HepG2 (cell line): ENCODE data around the gene SAMM50. TPM values are rescaled to one million over a fixed set of nuclear protein-coding genes. Genes with fewer than 3 reads are reported as not detected.

Experiments
- ATAC-seq: fragments of 200-7000 bp; cut with Tn5 transposase; 3 replicates; pipeline ENCODE4 v1.9.1; 2020; ENCODE audit warnings: mild to moderate bottlenecking, moderate library complexity
- BruUV-seq: library from RNA; stranded (reverse); fragments of 400-500 nt; replicated peaks from 2 replicates; lab custom pipeline; 2021; lab: Mats Ljungman, UMichigan
- CTCF ChIA-PET: fragments of 300-600 bp; formaldehyde crosslinking; extraction: SDS; loops from one replicate; lab custom pipeline; 2021; ENCODE audit warnings: low total read pairs, inconsistent platforms, low intra/inter-chr PET ratio; lab: Yijun Ruan, JAX
- POLR2A ChIA-PET: fragments of 350-600 bp; sonication (Branson Sonifier 250); formaldehyde crosslinking; loops from one replicate; lab custom pipeline; 2020; ENCODE audit warnings: antibody characterized with exemption, inconsistent platforms; lab: Yijun Ruan, JAX
- DNase-seq: peaks from one replicate; pipeline ENCODE4 v3.0.0-alpha.2; 2015; ENCODE audit warnings: low spot score
- FAIRE-seq: peaks from 3 replicates; lab custom pipeline; 2011; peaks lifted over from hg19 to GRCh38; lab: Jason Lieb, UNC
- H2AFZ ChIP-seq: one replicate; pipeline ENCODE4 v1.6.1; 2011; ENCODE audit warnings: low read length, inconsistent platforms
- H3K27ac ChIP-seq: fragments of 300-600 bp; 3 replicates; pipeline ENCODE4 v1.8.0; 2011; ENCODE audit warnings: mixed run types, mild to moderate bottlenecking, mixed read lengths, low read length, inconsistent platforms; ENCODE audit not compliant: insufficient read depth; ENCODE audit errors: extremely low read length
- H3K27me3 ChIP-seq, 2 experiments: fragments of 200-600 bp in 1 of 2; 2 replicates in 1 of 2; 3 replicates in 1 of 2; pipeline versions ENCODE4 v1.6.0 to v1.8.0; 2011; ENCODE audit warnings: low read length in 2 of 2, mild to moderate bottlenecking in 2 of 2, moderate library complexity in 2 of 2, inconsistent platforms in 1 of 2; ENCODE audit not compliant: insufficient read depth in 2 of 2, control insufficient read depth in 1 of 2
- H3K36me3 ChIP-seq, 2 experiments: fragments of 200-600 bp in 1 of 2; replicated peaks in 1 of 2; 2 replicates in 1 of 2; 3 replicates in 1 of 2; pipeline versions ENCODE4 v1.5.1 to v1.8.0; 2011; ENCODE audit warnings: low read length in 2 of 2, inconsistent platforms in 1 of 2; ENCODE audit not compliant: insufficient read depth in 2 of 2, control insufficient read depth in 1 of 2
- H3K4me1 ChIP-seq: 2 replicates; pipeline ENCODE4 v1.5.1; 2012; ENCODE audit warnings: low read length, inconsistent platforms; ENCODE audit not compliant: insufficient read depth
- H3K4me2 ChIP-seq: 2 replicates; pipeline ENCODE4 v1.6.0; 2011; ENCODE audit warnings: low read depth, low read length, inconsistent platforms
- H3K4me3 ChIP-seq, 3 experiments: fragments of 200-600 bp in 1 of 3; sonication (generic), shearing (Covaris generic) in 1 of 3; replicated peaks in 1 of 3; 2 replicates each; pipeline ENCODE4 v1.5.1; 2011 to 2016; ENCODE audit warnings: low read length in 3 of 3, inconsistent platforms in 2 of 3, low read depth in 2 of 3, mild to moderate bottlenecking in 2 of 3, control low read depth in 1 of 3, mixed read lengths in 1 of 3; ENCODE audit not compliant: insufficient read depth in 1 of 3
- H3K79me2 ChIP-seq: one replicate; pipeline ENCODE4 v1.6.1; 2011; ENCODE audit warnings: low read length, inconsistent platforms; ENCODE audit not compliant: insufficient read depth
- H3K9ac ChIP-seq: 2 replicates; pipeline ENCODE4 v1.6.0; 2011; ENCODE audit warnings: mild to moderate bottlenecking, low read depth, low read length, inconsistent platforms; ENCODE audit not compliant: insufficient read depth
- H3K9me3 ChIP-seq: 2 replicates; pipeline ENCODE4 v1.5.1; 2012; ENCODE audit warnings: mild to moderate bottlenecking, low read length
- H4K20me1 ChIP-seq: 2 replicates; pipeline ENCODE4 v1.6.0; 2011; ENCODE audit warnings: inconsistent platforms, mild to moderate bottlenecking, low read length, moderate library complexity; ENCODE audit not compliant: insufficient read depth
- TAF1 ChIP-seq: sonication (generic); formaldehyde crosslinking; IDR thresholded peaks from 2 replicates; pipeline ENCODE4 v1.4.0; 2020; ENCODE audit warnings: missing genetic modification reagents
- ZBTB46 ChIP-seq: sonication (generic); formaldehyde crosslinking; IDR thresholded peaks from 2 replicates; pipeline ENCODE4 v1.4.0; 2020; ENCODE audit warnings: mild to moderate bottlenecking, missing genetic modification reagents, borderline replicate concordance
- ZNF572 ChIP-seq: sonication (generic); formaldehyde crosslinking; IDR thresholded peaks from 2 replicates; pipeline ENCODE4 v1.5.1; 2020; ENCODE audit warnings: mild to moderate bottlenecking, missing genetic modification reagents
- ZNF652 ChIP-seq: IDR thresholded peaks from 2 replicates; pipeline ENCODE4 v1.6.1; 2016; ENCODE audit warnings: low read depth, borderline replicate concordance
- WGBS: methylation state at CpG from one replicate; pipeline ENCODE4 v1.1.6; 2017; ENCODE audit warnings: low lambda C conversion rate; 5-methylcytosine and 5-hydroxymethylcytosine counted together
- in situ Hi-C: cut with HindIII; loops from 2 replicates; pipeline ENCODE4 v1.10.0; 2017; ENCODE audit warnings: low pct_unique_long_range_greater_than_20kb; ENCODE audit not compliant: extremely low pct_ligation_motif_present
- intact Hi-C: fragments of 100-400 bp; cut with micrococcal nuclease; formaldehyde crosslinking; loops from one replicate; pipeline ENCODE4 v1.10.0; 2022; ENCODE audit not compliant: unreplicated experiment
- polyA plus RNA-seq, 8 experiments: library from polyadenylated mRNA; depleted of rRNA in 3 of 8; stranded (reverse) in 7 of 8; unstranded in 1 of 8; fragments of >200 nt; fragmentation: Illumina TruSeq in 4 of 8; extraction: Trizol in 4 of 8; gene quantifications; 2 replicates each; pipeline versions ENCODE4 v1.2.1 to v1.2.3, GENCODE V29; 2011 to 2016; ENCODE audit warnings: low read depth in 4 of 8, missing spikeins in 1 of 8, mixed read lengths in 1 of 8; ENCODE audit not compliant: insufficient read depth in 1 of 8
- total RNA-seq, 5 experiments: library from RNA; depleted of rRNA; stranded (reverse); fragments of >200 nt; fragmentation: Illumina TruSeq; extraction: Trizol; gene quantifications; 2 replicates each; pipeline ENCODE4 v1.2.3, GENCODE V29; 2016; ENCODE audit warnings: low read depth in 1 of 5
- TF ChIP-seq, protein P1 (sequence below): sonication (generic); formaldehyde crosslinking; IDR thresholded peaks from 2 replicates; pipeline ENCODE4 v1.4.0; 2020; ENCODE audit warnings: mild to moderate bottlenecking, missing genetic modification reagents

Gene SAMM50
- total and polyA plus RNA-seq, 2 of the 13 experiments (the other 11 are each of a cell fraction or from before 2014, with no cell fraction given): 34.7 to 63.4 TPM

DNA sequence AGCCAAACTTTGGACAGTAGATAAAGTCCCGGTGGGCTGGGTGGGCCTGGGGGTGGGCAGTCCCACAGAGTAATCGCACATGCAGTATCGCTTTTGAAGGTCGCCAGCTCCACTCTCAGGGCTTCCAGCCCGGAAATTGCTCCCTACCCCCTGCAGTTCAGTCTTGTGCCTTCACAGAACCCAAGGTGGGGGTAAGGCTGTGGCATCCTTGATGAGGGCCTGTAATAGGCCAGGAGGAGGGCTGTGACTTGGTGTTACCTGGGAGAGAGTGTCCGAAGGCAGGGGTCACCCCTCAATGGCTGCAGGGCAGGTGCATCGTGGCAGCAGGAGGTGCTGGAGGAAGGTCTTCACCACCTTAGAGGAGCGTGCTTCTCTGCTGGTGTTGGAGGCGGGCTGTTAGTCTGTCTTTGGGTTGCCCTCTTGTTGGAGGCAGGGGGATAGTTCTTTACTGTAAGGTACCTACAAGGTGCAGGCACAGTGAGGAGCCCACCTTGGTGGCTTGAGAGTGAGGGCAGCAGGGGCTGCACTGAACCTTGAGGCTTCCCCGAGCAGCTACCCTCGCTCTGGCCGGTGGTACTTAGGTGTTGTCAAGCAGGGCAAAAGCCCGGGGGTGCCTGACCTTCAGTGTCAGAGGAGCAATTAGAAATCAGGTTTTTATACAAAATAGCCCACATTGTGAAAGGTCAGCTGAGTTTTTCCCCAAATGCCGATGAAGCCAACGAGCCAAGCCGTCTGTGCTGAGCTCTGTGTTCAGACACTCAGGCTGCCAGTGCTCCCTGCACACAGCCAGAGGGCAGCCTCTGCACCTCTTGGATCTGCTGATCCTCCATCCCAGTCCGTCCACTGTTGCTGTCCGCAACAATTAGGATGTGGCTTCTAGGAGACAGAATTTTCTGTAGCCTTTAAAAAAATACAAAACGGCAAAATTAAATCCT, 21.9 kb downstream of the SAMM50 start:
- Histone ChIP-seq H3K79me2 (no peaks in the 10 kb centered on the region), H3K4me3 (no peak overlapping the region), H3K36me3 (peaks cover 27 to 82% of the 10 kb centered on the region in 2 experiments), H3K9me3 (no peaks in the 10 kb centered on the region), H3K27me3 (no peaks in the 10 kb centered on the region), H2AFZ (no peak overlapping the region), H3K4me2 (no peak overlapping the region), H3K4me1 (no peaks in the 10 kb centered on the region), H3K27ac (no peak overlapping the region), H4K20me1 (no peaks in the 10 kb centered on the region), H3K9ac (no peak overlapping the region)
- ChIA-PET CTCF (no interaction called here), POLR2A (no interaction called here)
- DNase-seq (no peak), FAIRE-seq (no peak), ATAC-seq (no peak)
- BruUV-seq: no TSS peak
- TF ChIP-seq ZNF652 (CRISPR knock-in tag): no peak
- TF ChIP-seq TAF1 (CRISPR knock-in tag): no peak
- TF ChIP-seq ZBTB46 (CRISPR knock-in tag): no peak
- TF ChIP-seq, protein P1, sequence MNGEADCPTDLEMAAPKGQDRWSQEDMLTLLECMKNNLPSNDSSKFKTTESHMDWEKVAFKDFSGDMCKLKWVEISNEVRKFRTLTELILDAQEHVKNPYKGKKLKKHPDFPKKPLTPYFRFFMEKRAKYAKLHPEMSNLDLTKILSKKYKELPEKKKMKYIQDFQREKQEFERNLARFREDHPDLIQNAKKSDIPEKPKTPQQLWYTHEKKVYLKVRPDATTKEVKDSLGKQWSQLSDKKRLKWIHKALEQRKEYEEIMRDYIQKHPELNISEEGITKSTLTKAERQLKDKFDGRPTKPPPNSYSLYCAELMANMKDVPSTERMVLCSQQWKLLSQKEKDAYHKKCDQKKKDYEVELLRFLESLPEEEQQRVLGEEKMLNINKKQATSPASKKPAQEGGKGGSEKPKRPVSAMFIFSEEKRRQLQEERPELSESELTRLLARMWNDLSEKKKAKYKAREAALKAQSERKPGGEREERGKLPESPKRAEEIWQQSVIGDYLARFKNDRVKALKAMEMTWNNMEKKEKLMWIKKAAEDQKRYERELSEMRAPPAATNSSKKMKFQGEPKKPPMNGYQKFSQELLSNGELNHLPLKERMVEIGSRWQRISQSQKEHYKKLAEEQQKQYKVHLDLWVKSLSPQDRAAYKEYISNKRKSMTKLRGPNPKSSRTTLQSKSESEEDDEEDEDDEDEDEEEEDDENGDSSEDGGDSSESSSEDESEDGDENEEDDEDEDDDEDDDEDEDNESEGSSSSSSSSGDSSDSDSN (CRISPR knock-in tag): no peak
- no peak for TF ChIP-seq ZNF572 (CRISPR knock-in tag)
- in situ Hi-C loops (no loop called here), intact Hi-C loops (no loop called here)
- 96% methylated on average over 16 of the region's 19 CpGs for WGBS
